H9 (cell line): ENCODE results near the gene ISYNA1. TPM values are rescaled to one million over a fixed set of nuclear protein-coding genes. Genes with fewer than 3 reads are reported as not detected.
A peak's percentile ranks its signal among the peaks of the same experiment; 100 is the strongest.

Source experiments
- DNase-seq: peaks from one replicate; pipeline ENCODE4 v3.0.0-alpha.2; 2017
- H2AFZ ChIP-seq: one replicate; pipeline ENCODE4 v1.6.1; 2013; ENCODE audit warnings: mild to moderate bottlenecking, low read length, control low read depth, moderate library complexity
- H2AK5ac ChIP-seq: 2 replicates; pipeline ENCODE4 v1.6.1; 2013; ENCODE audit warnings: low read length, control low read depth, mixed read lengths; ENCODE audit not compliant: insufficient read length
- H2BK120ac ChIP-seq: one replicate; pipeline ENCODE4 v1.6.1; 2013; ENCODE audit warnings: low read depth, mild to moderate bottlenecking, low read length, control low read depth, inconsistent platforms; ENCODE audit not compliant: poor library complexity, severe bottlenecking
- H2BK12ac ChIP-seq: 2 replicates; pipeline ENCODE4 v1.6.1; 2013; ENCODE audit warnings: low read length, control low read depth, mixed read lengths, low read depth; ENCODE audit not compliant: insufficient read length
- H2BK15ac ChIP-seq: 2 replicates; pipeline ENCODE4 v1.6.1; 2013; ENCODE audit warnings: low read depth, low read length, control low read depth
- H2BK20ac ChIP-seq: one replicate; pipeline ENCODE4 v1.6.1; 2013; ENCODE audit warnings: low read depth, mild to moderate bottlenecking, low read length, control low read depth, inconsistent platforms; ENCODE audit not compliant: poor library complexity, severe bottlenecking
- H2BK5ac ChIP-seq: 2 replicates; pipeline ENCODE4 v1.6.1; 2013; ENCODE audit warnings: low read length, control low read depth, mixed read lengths; ENCODE audit not compliant: insufficient read length
- H3K14ac ChIP-seq: 2 replicates; pipeline ENCODE4 v1.6.1; 2013; ENCODE audit warnings: low read length, control low read depth; ENCODE audit not compliant: insufficient read depth
- H3K18ac ChIP-seq: 2 replicates; pipeline ENCODE4 v1.6.1; 2013; ENCODE audit warnings: low read depth, mild to moderate bottlenecking, mixed read lengths, low read length, control low read depth; ENCODE audit not compliant: insufficient read length
- H3K23ac ChIP-seq: 2 replicates; pipeline ENCODE4 v1.6.1; 2013; ENCODE audit warnings: low read length, control low read depth, mixed read lengths, low read depth; ENCODE audit not compliant: insufficient read length
- H3K23me2 ChIP-seq: 2 replicates; pipeline ENCODE4 v1.6.1; 2013; ENCODE audit warnings: low read depth, mild to moderate bottlenecking, mixed read lengths, low read length, control low read depth; ENCODE audit not compliant: insufficient read length, poor library complexity, severe bottlenecking
- H3K27ac ChIP-seq: 2 replicates; pipeline ENCODE4 v1.5.1; 2013; ENCODE audit warnings: low read length, control low read depth, mixed read lengths, low read depth; ENCODE audit not compliant: insufficient read length
- H3K27me3 ChIP-seq: 2 replicates; pipeline ENCODE4 v1.6.1; 2013; ENCODE audit warnings: low read length, control low read depth, inconsistent platforms; ENCODE audit not compliant: insufficient read depth
- H3K4ac ChIP-seq: 2 replicates; pipeline ENCODE4 v1.6.1; 2013; ENCODE audit warnings: low read depth, mild to moderate bottlenecking, control low read depth, inconsistent platforms, low read length, moderate library complexity
- H3K4me1 ChIP-seq: 2 replicates; pipeline ENCODE4 v1.6.1; 2013; ENCODE audit warnings: low read length, control low read depth, inconsistent platforms; ENCODE audit not compliant: insufficient read depth
- H3K4me2 ChIP-seq: 2 replicates; pipeline ENCODE4 v1.6.1; 2013; ENCODE audit warnings: low read length, control low read depth, mixed read lengths; ENCODE audit not compliant: insufficient read length, insufficient read depth
- H3K56ac ChIP-seq: 2 replicates; pipeline ENCODE4 v1.6.1; 2013; ENCODE audit warnings: low read depth, mild to moderate bottlenecking, mixed read lengths, low read length, control low read depth; ENCODE audit not compliant: insufficient read length
- H3K79me1 ChIP-seq: 2 replicates; pipeline ENCODE4 v1.6.1; 2013; ENCODE audit warnings: low read depth, mild to moderate bottlenecking, moderate library complexity, low read length, control low read depth, inconsistent platforms; ENCODE audit not compliant: insufficient read depth, poor library complexity, severe bottlenecking
- H3K79me2 ChIP-seq: 2 replicates; pipeline ENCODE4 v1.6.1; 2013; ENCODE audit warnings: low read length, control low read depth, inconsistent platforms; ENCODE audit not compliant: insufficient read depth
- H3K9ac ChIP-seq: 2 replicates; pipeline ENCODE4 v1.6.1; 2013; ENCODE audit warnings: low read length, control low read depth, mixed read lengths; ENCODE audit not compliant: insufficient read length; ENCODE audit errors: extremely low read depth
- H3K9me3 ChIP-seq: one replicate; pipeline ENCODE4 v1.6.1; 2013; ENCODE audit warnings: low read depth, low read length, inconsistent platforms; ENCODE audit not compliant: control insufficient read depth
- H3T11ph ChIP-seq: one replicate; pipeline ENCODE4 v1.6.1; 2013; ENCODE audit warnings: mild to moderate bottlenecking, low read length, control low read depth, inconsistent platforms
- H4K20me1 ChIP-seq: one replicate; pipeline ENCODE4 v1.6.1; 2013; ENCODE audit not compliant: control insufficient read depth, insufficient read length, insufficient read depth
- H4K5ac ChIP-seq: 2 replicates; pipeline ENCODE4 v1.6.1; 2013; ENCODE audit warnings: low read depth, mild to moderate bottlenecking, mixed read lengths, low read length, control low read depth; ENCODE audit not compliant: insufficient read length
- H4K8ac ChIP-seq: replicated peaks from 2 replicates; pipeline ENCODE4 v1.6.1; 2013; ENCODE audit warnings: low read length, control low read depth, mixed read lengths, low read depth; ENCODE audit not compliant: insufficient read length
- H4K91ac ChIP-seq: 2 replicates; pipeline ENCODE4 v1.6.1; 2013; ENCODE audit warnings: low read depth, mild to moderate bottlenecking, moderate library complexity, mixed read lengths, low read length, control low read depth; ENCODE audit not compliant: insufficient read length
- H3K27ac Mint-ChIP-seq, 3 experiments: 2 replicates in 2 of 3; 3 replicates in 1 of 3; pipeline ENCODE4 v1.8.0; 2020 to 2021; ENCODE audit warnings: mixed read lengths in 3 of 3, mild to moderate bottlenecking in 1 of 3, moderate library complexity in 1 of 3
- H3K27me3 Mint-ChIP-seq: 2 replicates; pipeline ENCODE4 v1.8.0; 2021; ENCODE audit warnings: low read depth, mild to moderate bottlenecking, moderate library complexity, mixed read lengths
- H3K36me3 Mint-ChIP-seq, 3 experiments: 2 replicates in 2 of 3; 3 replicates in 1 of 3; pipeline ENCODE4 v1.8.0; 2020 to 2021; ENCODE audit warnings: low read depth in 3 of 3, mixed read lengths in 3 of 3; ENCODE audit not compliant: insufficient read depth in 1 of 3
- H3K4me1 Mint-ChIP-seq, 2 experiments: 2 replicates each; pipeline ENCODE4 v1.8.0; 2020; ENCODE audit warnings: mixed read lengths in 2 of 2
- H3K4me3 Mint-ChIP-seq, 2 experiments: 2 replicates in 1 of 2; 3 replicates in 1 of 2; pipeline ENCODE4 v1.8.0; 2020 to 2021; ENCODE audit warnings: mild to moderate bottlenecking in 2 of 2, mixed read lengths in 2 of 2, moderate library complexity in 1 of 2
- H3K9me3 Mint-ChIP-seq, 2 experiments: 2 replicates in 1 of 2; 3 replicates in 1 of 2; pipeline ENCODE4 v1.8.0; 2020; ENCODE audit warnings: mild to moderate bottlenecking in 2 of 2, mixed read lengths in 2 of 2, moderate library complexity in 1 of 2
- WGBS: extraction: QIAGEN DNeasy Blood & Tissue Kit; methylation state at CpG from one replicate; pipeline ENCODE4 v1.1.7; 2013; ENCODE audit warnings: missing lambda C conversion rate, low lambda C conversion rate, mixed read lengths; ENCODE audit not compliant: insufficient read length; ENCODE audit errors: extremely low coverage; 5-methylcytosine and 5-hydroxymethylcytosine counted together
- total RNA-seq: library from RNA; stranded (reverse); gene quantifications from 2 replicates; pipeline ENCODE4 v1.2.1, GENCODE V29; 2021
- TF ChIP-seq, protein P1 (sequence below): fragments of 200-600 bp; sonication (generic); conservative IDR thresholded peaks from 3 replicates; pipeline ENCODE4 v1.8.0; 2021; ENCODE audit warnings: antibody characterized with exemption, mild to moderate bottlenecking

The ISYNA1 gene
- total RNA-seq, 1 experiment from 2014 or later: 241 TPM

DNA sequence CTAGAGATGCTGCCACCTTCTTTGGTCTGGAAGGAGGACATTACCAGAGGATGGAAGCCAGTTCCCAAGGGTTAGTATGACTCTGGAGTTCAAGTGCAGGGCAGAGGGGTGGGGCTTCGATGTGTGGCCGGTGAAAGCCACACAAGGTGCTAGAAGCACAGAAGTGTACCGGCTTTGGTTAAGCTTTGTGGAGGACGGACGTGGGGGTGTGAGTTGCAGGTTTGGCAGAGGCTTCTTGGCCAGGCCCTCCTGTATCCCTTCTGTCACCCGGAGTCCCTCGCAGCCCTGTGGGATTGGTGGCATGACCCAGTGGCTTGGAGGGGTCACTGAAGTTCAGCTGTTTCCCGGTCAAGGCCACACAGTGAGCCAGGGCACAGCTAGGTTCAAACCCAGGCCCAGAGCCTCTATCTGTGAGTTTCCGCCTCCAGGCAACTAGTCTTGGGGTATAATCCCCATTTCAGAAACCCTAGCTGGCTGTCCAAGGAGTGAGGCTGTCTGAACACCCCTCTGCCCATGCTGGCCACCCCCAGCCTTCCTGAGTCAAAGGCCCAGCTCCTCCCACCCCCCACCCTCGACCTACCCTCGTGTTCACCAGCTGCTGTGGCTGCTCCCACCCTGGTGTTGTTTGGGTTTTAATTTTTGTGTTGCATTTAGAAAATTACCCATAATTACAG lies 23.3 kb downstream of the ISYNA1 start:
- no peaks in the 10 kb centered on the region for H4K20me1 ChIP-seq
- no peak overlapping the region for H3K27ac Mint-ChIP-seq
- H3K4me3 Mint-ChIP-seq: peak overlapping the region in 1 of 2 experiments; percentile 56; a peak in 2 of 5 replicates

More for the DNA sequence above, 23.3 kb downstream of the ISYNA1 start:
- no peaks in the 10 kb centered on the region for H3K36me3 Mint-ChIP-seq
- Histone ChIP-seq H3K27me3 (no peaks in the 10 kb centered on the region; the same call in 1 of the 2 replicates), H3K14ac (no peak overlapping the region), H4K8ac (no peak overlapping the region), H3K9ac (no peak overlapping the region), H2AFZ (no peak overlapping the region), H2BK12ac (no peak overlapping the region), H3K23me2 (peaks cover 12% of the 10 kb centered on the region), H2BK5ac (no peak overlapping the region), H2BK120ac (no peak overlapping the region), H3K56ac (no peak overlapping the region), H4K5ac (no peak overlapping the region), H2BK20ac (no peak overlapping the region), H3K18ac (no peak overlapping the region), H3K4me2 (no peak overlapping the region), H2BK15ac (no peak overlapping the region), H4K91ac (no peak overlapping the region), H3T11ph (no peak overlapping the region), H3K79me2 (no peaks in the 10 kb centered on the region), H3K23ac (no peak overlapping the region), H3K27ac (no peak overlapping the region), H2AK5ac (no peak overlapping the region), H3K9me3 (no peaks in the 10 kb centered on the region), H3K79me1 (no peaks in the 10 kb centered on the region), H3K4me1 (peaks cover 4% of the 10 kb centered on the region; the same call in 1 of the 2 replicates), H3K4ac (no peak overlapping the region)
- TF ChIP-seq, protein P1, sequence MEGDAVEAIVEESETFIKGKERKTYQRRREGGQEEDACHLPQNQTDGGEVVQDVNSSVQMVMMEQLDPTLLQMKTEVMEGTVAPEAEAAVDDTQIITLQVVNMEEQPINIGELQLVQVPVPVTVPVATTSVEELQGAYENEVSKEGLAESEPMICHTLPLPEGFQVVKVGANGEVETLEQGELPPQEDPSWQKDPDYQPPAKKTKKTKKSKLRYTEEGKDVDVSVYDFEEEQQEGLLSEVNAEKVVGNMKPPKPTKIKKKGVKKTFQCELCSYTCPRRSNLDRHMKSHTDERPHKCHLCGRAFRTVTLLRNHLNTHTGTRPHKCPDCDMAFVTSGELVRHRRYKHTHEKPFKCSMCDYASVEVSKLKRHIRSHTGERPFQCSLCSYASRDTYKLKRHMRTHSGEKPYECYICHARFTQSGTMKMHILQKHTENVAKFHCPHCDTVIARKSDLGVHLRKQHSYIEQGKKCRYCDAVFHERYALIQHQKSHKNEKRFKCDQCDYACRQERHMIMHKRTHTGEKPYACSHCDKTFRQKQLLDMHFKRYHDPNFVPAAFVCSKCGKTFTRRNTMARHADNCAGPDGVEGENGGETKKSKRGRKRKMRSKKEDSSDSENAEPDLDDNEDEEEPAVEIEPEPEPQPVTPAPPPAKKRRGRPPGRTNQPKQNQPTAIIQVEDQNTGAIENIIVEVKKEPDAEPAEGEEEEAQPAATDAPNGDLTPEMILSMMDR: no peak
- no peaks in the 10 kb centered on the region; a peak in 2 of 5 replicates for H3K9me3 Mint-ChIP-seq
- WGBS: no CpG with 5 or more reads among the region's 11 CpGs
- peaks cover 54% of the 10 kb centered on the region for H3K27me3 Mint-ChIP-seq
- peaks cover 19 to 38% of the 10 kb centered on the region in 2 experiments for H3K4me1 Mint-ChIP-seq
- DNase-seq: peak; percentile 35
